NB4 (cell line): ENCODE measurements around the gene ZNF512B.

Source experiments
- DNase-seq: peaks from one replicate; pipeline ENCODE4 v3.0.0; 2010; ENCODE audit warnings: low read depth
- H3K4me3 ChIP-seq: one replicate; pipeline ENCODE4 v1.5.1; 2011; ENCODE audit warnings: mild to moderate bottlenecking, low read depth, low read length, moderate library complexity
- CTCF ChIP-seq: IDR thresholded peaks from one replicate; pipeline ENCODE4 v1.5.1; 2012; ENCODE audit warnings: low read depth, low read length
- MAX ChIP-seq: IDR thresholded peaks from 2 replicates; pipeline ENCODE4 v1.6.1; 2011; ENCODE audit warnings: low read depth, low read length
- MYC ChIP-seq: IDR thresholded peaks from 2 replicates; pipeline ENCODE4 v1.6.1; 2011; ENCODE audit warnings: low read depth, low read length
- POLR2A ChIP-seq: IDR thresholded peaks from 2 replicates; pipeline ENCODE4 v1.6.1; 2011; ENCODE audit warnings: mild to moderate bottlenecking; ENCODE audit not compliant: insufficient read length; ENCODE audit errors: extremely low read depth

ZNF512B gene

GRCh38 chr20:64001607-64002011 lies 31.9 kb upstream of the ZNF512B start:
- H3K4me3 ChIP-seq, result no peak overlapping the region
- no peak for DNase-seq
- TF ChIP-seq MYC, result no peak
- TF ChIP-seq CTCF, result no peak
- TF ChIP-seq MAX, result no peak
- no peak for TF ChIP-seq POLR2A

GRCh38 chr20:64000906-64001305 lies 31.2 kb upstream of the ZNF512B start:
- DNase-seq, result no peak
- H3K4me3 ChIP-seq, result no peak overlapping the region
- no peak for TF ChIP-seq MYC
- no peak for TF ChIP-seq POLR2A
- TF ChIP-seq MAX, result no peak
- no peak for TF ChIP-seq CTCF

- no peak overlapping the region for H3K4me3 ChIP-seq
- TF ChIP-seq MYC, result no peak
- TF ChIP-seq MAX, result no peak
- no peak for TF ChIP-seq CTCF
- no peak for TF ChIP-seq POLR2A
- no peak for DNase-seq
Observed at GRCh38 chr20:63982937-63983336, 13.2 kb upstream of the ZNF512B start.

GRCh38 chr20:63980806-63981728 lies 11.3 kb upstream of the ZNF512B start, which contains the start of gene PRPF6:
TSS of gene PRPF6 (plus strand) at chr20:63981132. CDS start at chr20:63981246, 114 bp downstream.
- peak within 1 kb of the TSS; percentile 99 for H3K4me3 ChIP-seq
- peak; percentile 99 for DNase-seq
- peak; percentile 73 for TF ChIP-seq POLR2A
- peak; percentile 87 for TF ChIP-seq CTCF
- TF ChIP-seq MAX, result peak; percentile 98
- TF ChIP-seq MYC, result peak; percentile 100

GRCh38 chr20:63980317-63980805 lies 10.6 kb upstream of the ZNF512B start:
- TF ChIP-seq POLR2A, result no peak
- no peak for TF ChIP-seq MYC
- no peak for TF ChIP-seq CTCF
- TF ChIP-seq MAX, result peak; percentile 59; the same call in 1 of the 2 replicates
- no peak for DNase-seq
- H3K4me3 ChIP-seq, result peak overlapping the region; percentile 99
